ENCODE results near the gene OXGR1. TPM values are rescaled to one million over a fixed set of nuclear protein-coding genes. Genes with fewer than 3 reads are reported as not detected.

OXGR1 gene
- total RNA-seq, 1 experiment from 2014 or later = not detected

GRCh38 chr13:96996886-96997285 lies 2.6 kb upstream of the OXGR1 start:
- ATAC-seq (no peak), DNase-seq (ENCODE audit: low read depth, low spot score) (no peak)
- POLR2A ChIA-PET = no interaction called here
- TF ChIP-seq, protein P1, sequence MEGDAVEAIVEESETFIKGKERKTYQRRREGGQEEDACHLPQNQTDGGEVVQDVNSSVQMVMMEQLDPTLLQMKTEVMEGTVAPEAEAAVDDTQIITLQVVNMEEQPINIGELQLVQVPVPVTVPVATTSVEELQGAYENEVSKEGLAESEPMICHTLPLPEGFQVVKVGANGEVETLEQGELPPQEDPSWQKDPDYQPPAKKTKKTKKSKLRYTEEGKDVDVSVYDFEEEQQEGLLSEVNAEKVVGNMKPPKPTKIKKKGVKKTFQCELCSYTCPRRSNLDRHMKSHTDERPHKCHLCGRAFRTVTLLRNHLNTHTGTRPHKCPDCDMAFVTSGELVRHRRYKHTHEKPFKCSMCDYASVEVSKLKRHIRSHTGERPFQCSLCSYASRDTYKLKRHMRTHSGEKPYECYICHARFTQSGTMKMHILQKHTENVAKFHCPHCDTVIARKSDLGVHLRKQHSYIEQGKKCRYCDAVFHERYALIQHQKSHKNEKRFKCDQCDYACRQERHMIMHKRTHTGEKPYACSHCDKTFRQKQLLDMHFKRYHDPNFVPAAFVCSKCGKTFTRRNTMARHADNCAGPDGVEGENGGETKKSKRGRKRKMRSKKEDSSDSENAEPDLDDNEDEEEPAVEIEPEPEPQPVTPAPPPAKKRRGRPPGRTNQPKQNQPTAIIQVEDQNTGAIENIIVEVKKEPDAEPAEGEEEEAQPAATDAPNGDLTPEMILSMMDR (IDR thresholded peaks at IDR 0.05) = no peak
- TF ChIP-seq, protein P2, sequence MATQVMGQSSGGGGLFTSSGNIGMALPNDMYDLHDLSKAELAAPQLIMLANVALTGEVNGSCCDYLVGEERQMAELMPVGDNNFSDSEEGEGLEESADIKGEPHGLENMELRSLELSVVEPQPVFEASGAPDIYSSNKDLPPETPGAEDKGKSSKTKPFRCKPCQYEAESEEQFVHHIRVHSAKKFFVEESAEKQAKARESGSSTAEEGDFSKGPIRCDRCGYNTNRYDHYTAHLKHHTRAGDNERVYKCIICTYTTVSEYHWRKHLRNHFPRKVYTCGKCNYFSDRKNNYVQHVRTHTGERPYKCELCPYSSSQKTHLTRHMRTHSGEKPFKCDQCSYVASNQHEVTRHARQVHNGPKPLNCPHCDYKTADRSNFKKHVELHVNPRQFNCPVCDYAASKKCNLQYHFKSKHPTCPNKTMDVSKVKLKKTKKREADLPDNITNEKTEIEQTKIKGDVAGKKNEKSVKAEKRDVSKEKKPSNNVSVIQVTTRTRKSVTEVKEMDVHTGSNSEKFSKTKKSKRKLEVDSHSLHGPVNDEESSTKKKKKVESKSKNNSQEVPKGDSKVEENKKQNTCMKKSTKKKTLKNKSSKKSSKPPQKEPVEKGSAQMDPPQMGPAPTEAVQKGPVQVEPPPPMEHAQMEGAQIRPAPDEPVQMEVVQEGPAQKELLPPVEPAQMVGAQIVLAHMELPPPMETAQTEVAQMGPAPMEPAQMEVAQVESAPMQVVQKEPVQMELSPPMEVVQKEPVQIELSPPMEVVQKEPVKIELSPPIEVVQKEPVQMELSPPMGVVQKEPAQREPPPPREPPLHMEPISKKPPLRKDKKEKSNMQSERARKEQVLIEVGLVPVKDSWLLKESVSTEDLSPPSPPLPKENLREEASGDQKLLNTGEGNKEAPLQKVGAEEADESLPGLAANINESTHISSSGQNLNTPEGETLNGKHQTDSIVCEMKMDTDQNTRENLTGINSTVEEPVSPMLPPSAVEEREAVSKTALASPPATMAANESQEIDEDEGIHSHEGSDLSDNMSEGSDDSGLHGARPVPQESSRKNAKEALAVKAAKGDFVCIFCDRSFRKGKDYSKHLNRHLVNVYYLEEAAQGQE (IDR thresholded peaks at IDR 0.05; ENCODE audit: insufficient read depth in 1 of 2, low read depth in 2 of 2, low read length in 1 of 2) = no peak
- no peak for TF ChIP-seq SIN3A (IDR thresholded peaks at IDR 0.05; ENCODE audit: borderline replicate concordance, insufficient read depth, low read depth, low read length)
- TF ChIP-seq POLR2AphosphoS5 (IDR thresholded peaks at IDR 0.05; ENCODE audit: low read depth, low read length) = no peak
- TF ChIP-seq TCF7L2 (IDR thresholded peaks at IDR 0.05; ENCODE audit: low read depth, low read length) = no peak
- Histone ChIP-seq H3K4me1 (ENCODE audit: control insufficient read depth, insufficient read depth, low read length) (peaks cover 5% of the 10 kb centered on the region), H3K9me3 (ENCODE audit: control insufficient read depth, insufficient read depth, low read depth, low read length) (no peaks in the 10 kb centered on the region), H3K4me3 (ENCODE audit: low read depth in 2 of 2, low read length in 2 of 2) (no peak overlapping the region), H3K27me3 (ENCODE audit: control insufficient read depth, insufficient read depth, low read length) (peaks cover 3% of the 10 kb centered on the region), H3K27ac (ENCODE audit: low read length) (no peak overlapping the region), H3K36me3 (ENCODE audit: control insufficient read depth, insufficient read depth, low read length) (no peaks in the 10 kb centered on the region)
- no TSS peak for BruUV-seq (replicated peaks)
- intact Hi-C loops (cut with micrococcal nuclease; ENCODE audit: unreplicated experiment) = no loop called here
- CTCF ChIA-PET = no interaction called here
- in situ Hi-C loops (cut with HindIII; ENCODE audit: low pct_unique_long_range_greater_than_20kb, low sequenced_read_pairs) = no loop called here

DNA sequence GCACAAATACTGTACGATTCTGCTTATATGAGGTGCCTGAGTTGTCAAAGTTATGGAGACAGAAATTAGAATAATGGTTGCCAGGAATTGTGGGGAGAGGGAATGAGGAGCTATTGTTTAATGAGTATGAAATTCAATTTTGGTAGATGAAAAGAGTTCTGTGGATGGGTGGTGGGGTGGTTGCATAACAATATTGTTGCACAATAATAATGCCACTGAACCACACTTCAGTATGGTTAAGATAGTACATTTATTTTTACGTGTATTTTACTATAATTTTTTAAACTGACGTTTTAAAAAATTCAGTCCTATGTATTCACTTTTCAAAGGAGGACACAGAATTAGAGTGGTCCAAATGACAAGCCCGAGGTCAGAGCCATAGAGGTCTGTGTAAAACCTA lies 1.8 kb upstream of the OXGR1 start:
- no peaks in the 10 kb centered on the region for H3K9me3 ChIP-seq (ENCODE audit: control insufficient read depth, insufficient read depth, low read depth, low read length)
- intact Hi-C loops (cut with micrococcal nuclease; ENCODE audit: unreplicated experiment) (no loop called here), in situ Hi-C loops (cut with HindIII; ENCODE audit: low pct_unique_long_range_greater_than_20kb, low sequenced_read_pairs) (no loop called here)
- no peak overlapping the region for H3K4me3 ChIP-seq (ENCODE audit: low read depth in 2 of 2, low read length in 2 of 2)
- TF ChIP-seq, protein P1 (IDR thresholded peaks at IDR 0.05) = no peak
- no peak for TF ChIP-seq POLR2AphosphoS5 (IDR thresholded peaks at IDR 0.05; ENCODE audit: low read depth, low read length)
- no peak for TF ChIP-seq TCF7L2 (IDR thresholded peaks at IDR 0.05; ENCODE audit: low read depth, low read length)
- TF ChIP-seq SIN3A (IDR thresholded peaks at IDR 0.05; ENCODE audit: borderline replicate concordance, insufficient read depth, low read depth, low read length) = no peak
- TF ChIP-seq, protein P2 (IDR thresholded peaks at IDR 0.05; ENCODE audit: insufficient read depth in 1 of 2, low read depth in 2 of 2, low read length in 1 of 2) = no peak
- POLR2A ChIA-PET = no interaction called here
- H3K36me3 ChIP-seq (ENCODE audit: control insufficient read depth, insufficient read depth, low read length) = no peaks in the 10 kb centered on the region
- no peak overlapping the region for H3K27ac ChIP-seq (ENCODE audit: low read length)
- no peak for ATAC-seq
- peaks cover 5% of the 10 kb centered on the region for H3K4me1 ChIP-seq (ENCODE audit: control insufficient read depth, insufficient read depth, low read length)
- CTCF ChIA-PET = no interaction called here
- no TSS peak for BruUV-seq (replicated peaks)
- DNase-seq (ENCODE audit: low read depth, low spot score) = no peak
- H3K27me3 ChIP-seq (ENCODE audit: control insufficient read depth, insufficient read depth, low read length) = peaks cover 3% of the 10 kb centered on the region

All from Panc1 (cell line).